Stimulated activated naive CD8-positive, alpha-beta T cell treated with anti-CD3 and anti-CD28 coated beads, Interleukin-15, amount 100 ng/mL, for 72 hours (primary cell): ENCODE measurements around the gene PRDM16.

Experiments
- ATAC-seq: fragments of 150-1000 bp; cut with Tn5 transposase; 2 replicates; pipeline ENCODE4 v1.10.0; 2021; ENCODE audit warnings: mild to moderate bottlenecking, moderate library complexity
- DNase-seq, 2 donors: peaks; one replicate each; pipeline ENCODE4 v3.0.0; 2021 to 2022
- H3K27ac Mint-ChIP-seq, 2 donors: one replicate each; pipeline ENCODE4 v1.8.0; 2022; ENCODE audit warnings: mild to moderate bottlenecking in 2 of 2, mixed read lengths in 2 of 2, moderate library complexity in 2 of 2
- H3K27me3 Mint-ChIP-seq: one replicate; pipeline ENCODE4 v1.8.0; 2022; ENCODE audit warnings: mixed read lengths
- H3K4me1 Mint-ChIP-seq: one replicate; pipeline ENCODE4 v1.8.0; 2022; ENCODE audit warnings: mild to moderate bottlenecking, mixed read lengths
- H3K4me3 Mint-ChIP-seq, 2 donors: one replicate each; pipeline ENCODE4 v1.8.0; 2022; ENCODE audit warnings: mild to moderate bottlenecking in 2 of 2, mixed read lengths in 2 of 2, moderate library complexity in 1 of 2
- H3K9me3 Mint-ChIP-seq, 2 donors: one replicate each; pipeline ENCODE4 v1.8.0; 2022; ENCODE audit warnings: mixed read lengths in 2 of 2

PRDM16 gene

DNA sequence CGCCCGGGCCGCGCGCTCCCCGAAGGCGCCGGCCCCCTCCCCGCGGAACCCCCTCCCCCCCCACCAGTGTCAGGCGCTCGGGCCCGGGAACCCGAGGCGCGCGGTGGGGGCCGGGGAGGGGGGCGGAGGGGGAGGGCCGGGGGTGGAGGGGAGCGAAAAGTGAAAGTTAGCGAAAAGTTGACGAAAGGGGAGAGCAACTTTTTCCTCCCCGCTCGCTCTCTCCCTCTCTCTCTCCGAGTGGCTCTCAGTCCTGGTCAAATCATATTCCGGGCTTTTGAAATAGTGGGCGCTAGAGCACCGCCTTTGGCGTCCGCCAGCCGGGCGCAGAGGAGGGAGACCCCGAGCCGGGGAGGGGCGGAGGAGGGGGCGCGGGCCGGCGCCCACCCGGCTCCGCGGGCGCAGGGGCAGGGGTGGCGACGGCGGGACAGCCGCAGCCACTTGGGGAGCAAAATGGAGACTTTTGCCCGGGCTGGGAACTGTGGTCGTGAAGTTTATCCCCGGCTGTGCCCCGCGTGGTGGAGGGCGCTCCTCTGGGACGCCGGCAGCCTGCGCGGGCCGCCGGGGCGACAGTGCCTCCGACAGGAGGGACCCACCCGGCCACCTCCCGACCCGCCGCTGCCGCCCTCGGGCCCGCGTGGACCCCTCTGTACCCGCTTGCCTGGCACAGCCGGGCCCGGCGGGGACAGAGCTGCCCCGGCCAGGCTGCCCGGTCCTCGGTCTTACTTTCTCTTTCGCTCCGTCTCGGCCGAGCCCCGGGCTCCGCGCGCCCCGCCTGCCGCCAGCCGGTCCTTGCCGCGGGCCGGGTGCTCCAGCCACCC, 697 bp downstream of the PRDM16 start:
- no peaks in the 10 kb centered on the region for H3K9me3 Mint-ChIP-seq

DNA sequence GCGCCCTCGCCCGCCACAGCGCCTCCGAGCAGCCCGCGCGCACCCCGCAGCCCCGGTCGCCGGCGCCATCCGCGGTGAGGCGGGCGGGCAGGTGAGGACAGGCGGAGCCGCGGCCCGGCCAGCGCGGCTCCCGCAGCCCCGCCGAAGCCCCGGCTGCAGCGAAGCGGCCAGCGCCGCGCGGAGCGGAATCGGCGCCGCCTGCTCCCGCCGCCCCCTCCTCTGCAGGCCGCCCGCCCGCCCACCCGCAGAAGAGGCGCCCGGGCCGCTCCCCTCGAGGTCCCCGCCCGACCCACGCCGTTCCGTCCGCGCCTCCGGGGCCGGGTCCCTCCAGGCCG, 1.3 kb downstream of the PRDM16 start:
- peaks cover 82% of the 10 kb centered on the region for H3K27me3 Mint-ChIP-seq
- peak; percentile 24 for ATAC-seq
- no peaks in the 10 kb centered on the region for H3K9me3 Mint-ChIP-seq

More for the DNA sequence above, 697 bp downstream of the PRDM16 start:
- Mint-ChIP-seq H3K27me3 (peaks cover 82% of the 10 kb centered on the region), H3K27ac (peak overlapping the region in 1 of 2 donors; percentile 78), H3K4me1 (peaks cover 7% of the 10 kb centered on the region), H3K4me3 (peak overlapping the region; percentile 73)
- DNase-seq, result peak; percentile 31 to 32
- peak; percentile 53 for ATAC-seq

DNA sequence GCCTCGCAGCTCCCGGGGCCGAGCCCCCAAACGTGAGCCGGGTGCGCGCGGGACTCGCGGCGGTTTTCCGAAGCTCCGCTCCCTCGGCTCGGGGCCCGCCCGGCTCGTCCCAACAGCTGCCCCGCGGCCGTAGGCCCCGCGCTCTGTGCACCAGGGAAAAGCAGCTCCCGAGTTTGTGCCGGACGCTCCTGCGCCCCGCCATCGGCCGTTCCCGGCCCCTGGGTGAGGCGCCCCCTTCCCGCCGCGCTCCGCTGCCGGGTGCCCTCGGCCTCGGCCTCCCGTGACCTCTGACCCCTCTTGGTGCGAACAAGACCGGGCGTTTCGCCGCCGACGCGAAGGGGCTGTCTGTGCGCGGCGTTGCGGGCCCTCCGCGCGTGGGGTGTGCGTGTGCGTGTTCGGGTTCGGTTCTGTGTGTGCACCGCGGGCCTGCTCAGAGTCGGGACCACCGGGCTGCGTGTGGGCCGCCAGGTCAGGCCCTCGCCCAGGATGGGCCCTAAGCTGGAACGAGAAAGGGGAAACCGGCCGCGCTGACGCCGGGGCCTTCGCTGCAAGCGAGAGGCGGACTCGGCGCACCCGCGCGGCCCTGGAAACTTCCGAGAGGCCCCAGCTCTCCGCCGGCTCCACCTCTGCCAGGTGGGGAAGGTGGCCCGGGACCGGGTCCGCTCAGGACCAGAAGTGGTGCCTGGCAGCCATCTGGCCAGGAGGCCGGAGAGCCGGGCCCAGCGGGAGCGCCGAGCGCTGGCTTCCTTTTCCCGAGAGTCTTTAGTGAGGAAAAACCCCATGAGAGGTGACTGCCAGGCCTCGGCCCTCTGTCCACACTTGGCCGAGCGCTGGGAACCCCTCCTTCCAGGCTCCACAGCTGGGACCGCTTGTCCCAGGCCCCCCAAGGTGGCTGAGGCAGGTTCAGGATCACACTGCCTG, 1.9 kb downstream of the PRDM16 start:
- no peak for DNase-seq

More for the DNA sequence above, 1.3 kb downstream of the PRDM16 start:
- peaks cover 7% of the 10 kb centered on the region for H3K4me1 Mint-ChIP-seq
- no peak overlapping the region for H3K4me3 Mint-ChIP-seq
- no peak overlapping the region for H3K27ac Mint-ChIP-seq
- DNase-seq, result no peak

DNA sequence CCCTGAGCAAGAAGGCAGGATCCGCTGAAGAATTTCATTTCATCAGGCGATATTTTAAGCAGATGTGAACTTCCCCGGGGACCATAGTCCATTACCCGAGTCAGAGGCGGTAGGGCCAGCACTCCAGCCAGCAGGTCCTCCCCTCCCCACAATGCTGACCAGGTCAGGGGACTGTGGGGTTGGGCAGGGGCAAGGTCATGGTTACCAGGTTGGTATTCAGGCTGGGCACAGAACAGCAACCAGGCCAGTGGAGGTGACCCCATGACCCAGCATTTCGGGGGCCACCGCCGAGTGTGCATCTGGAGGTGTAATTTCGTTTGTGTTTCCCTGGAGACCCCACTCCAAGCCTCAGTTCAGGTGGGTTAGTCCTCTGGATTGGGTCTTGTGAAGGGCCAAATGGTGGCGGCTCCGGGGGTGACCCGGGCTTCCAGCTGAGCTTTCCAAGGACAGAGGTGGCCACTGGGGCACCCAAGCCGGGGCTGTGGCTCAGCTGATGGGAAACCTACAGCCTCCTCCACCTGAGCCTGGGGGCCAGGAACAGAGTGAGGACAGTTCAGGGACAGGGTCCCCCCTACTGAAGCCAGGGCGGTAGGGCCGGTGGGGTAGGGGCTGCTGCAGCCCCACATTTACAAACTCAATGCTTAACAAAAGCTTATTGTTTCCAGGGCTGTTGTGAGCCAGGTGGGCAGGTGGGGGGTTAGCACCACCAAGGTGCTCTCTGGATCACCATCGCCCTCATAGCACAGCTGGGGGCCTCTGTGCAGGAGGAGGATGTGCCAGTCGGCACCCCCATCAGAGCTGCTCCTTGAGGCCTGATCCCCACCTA, 2.8 kb downstream of the PRDM16 start:
- Mint-ChIP-seq H3K4me1 (peaks cover 7% of the 10 kb centered on the region), H3K27me3 (peaks cover 83% of the 10 kb centered on the region), H3K4me3 (no peak overlapping the region), H3K9me3 (no peaks in the 10 kb centered on the region), H3K27ac (no peak overlapping the region)
- DNase-seq, result no peak
- no peak for ATAC-seq

More for the DNA sequence above, 1.9 kb downstream of the PRDM16 start:
- Mint-ChIP-seq H3K4me1 (peaks cover 7% of the 10 kb centered on the region), H3K27ac (peak overlapping the region in 1 of 2 donors; percentile 67), H3K4me3 (peak overlapping the region in 1 of 2 donors; percentile 64), H3K27me3 (peaks cover 83% of the 10 kb centered on the region), H3K9me3 (no peaks in the 10 kb centered on the region)
- ATAC-seq, result no peak

DNA sequence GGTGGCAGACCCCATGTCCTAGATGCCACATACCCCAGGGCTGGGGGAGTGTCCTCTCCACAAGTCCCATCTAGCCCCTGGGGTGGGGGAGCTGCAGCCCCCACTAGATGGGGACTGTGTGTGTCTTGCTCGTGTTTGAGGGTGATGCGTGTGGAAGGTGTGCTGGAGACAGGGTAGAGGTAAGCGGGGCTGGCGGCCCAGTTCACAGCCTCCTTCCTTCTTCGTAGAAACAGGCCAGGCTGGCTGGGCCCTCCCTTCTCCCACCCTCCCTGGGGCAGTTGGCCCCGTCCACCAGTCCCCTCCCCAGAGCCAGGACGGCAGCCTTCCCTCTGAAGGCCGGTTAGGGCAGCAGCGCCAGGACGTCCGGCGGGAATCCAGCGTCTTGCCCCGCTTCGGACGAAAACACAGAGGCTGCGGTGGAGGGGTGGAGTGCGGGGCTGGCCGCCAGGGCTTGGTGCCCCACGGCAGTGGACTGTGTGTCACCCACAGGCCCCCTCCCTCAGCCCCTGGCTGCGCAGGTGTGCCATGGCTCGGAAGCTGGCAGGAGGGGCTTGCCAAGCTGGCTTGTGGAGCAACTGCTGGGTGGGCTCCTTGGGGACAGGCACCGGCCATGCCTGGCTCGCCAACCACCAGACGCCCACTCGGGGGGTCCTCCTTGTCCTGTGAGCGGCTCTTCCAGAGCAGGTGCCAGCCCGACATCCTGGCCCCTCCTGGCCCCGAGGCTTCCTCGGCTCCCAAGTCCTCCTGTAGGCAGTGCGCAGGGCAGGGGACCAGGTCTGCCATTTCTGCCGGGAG, 3.6 kb downstream of the PRDM16 start:
- H3K27ac Mint-ChIP-seq, result no peak overlapping the region
- DNase-seq (no peak), ATAC-seq (no peak)
- H3K9me3 Mint-ChIP-seq, result no peaks in the 10 kb centered on the region
- peaks cover 83% of the 10 kb centered on the region for H3K27me3 Mint-ChIP-seq
- no peak overlapping the region for H3K4me3 Mint-ChIP-seq
- H3K4me1 Mint-ChIP-seq, result peaks cover 7% of the 10 kb centered on the region

DNA sequence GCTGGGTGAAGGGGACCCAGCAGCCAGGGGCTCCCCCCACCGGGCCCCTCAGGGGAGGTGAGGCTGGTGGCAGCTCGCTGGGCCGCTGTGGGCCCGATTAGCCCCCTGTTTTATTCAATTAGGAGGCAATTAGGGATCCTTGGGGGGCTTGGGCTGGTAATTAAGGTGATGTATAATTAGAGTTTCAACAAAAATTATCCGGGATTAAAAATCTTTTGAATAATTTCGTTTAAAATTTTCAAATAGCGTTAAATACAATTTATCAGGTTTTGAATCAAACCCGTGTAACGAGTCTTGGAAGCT, 4.1 kb downstream of the PRDM16 start:
- H3K9me3 Mint-ChIP-seq, result no peaks in the 10 kb centered on the region
- ATAC-seq (no peak), DNase-seq (no peak)
- H3K4me3 Mint-ChIP-seq, result no peak overlapping the region
- no peak overlapping the region for H3K27ac Mint-ChIP-seq
- peaks cover 79% of the 10 kb centered on the region for H3K27me3 Mint-ChIP-seq
- H3K4me1 Mint-ChIP-seq, result peaks cover 7% of the 10 kb centered on the region

DNA sequence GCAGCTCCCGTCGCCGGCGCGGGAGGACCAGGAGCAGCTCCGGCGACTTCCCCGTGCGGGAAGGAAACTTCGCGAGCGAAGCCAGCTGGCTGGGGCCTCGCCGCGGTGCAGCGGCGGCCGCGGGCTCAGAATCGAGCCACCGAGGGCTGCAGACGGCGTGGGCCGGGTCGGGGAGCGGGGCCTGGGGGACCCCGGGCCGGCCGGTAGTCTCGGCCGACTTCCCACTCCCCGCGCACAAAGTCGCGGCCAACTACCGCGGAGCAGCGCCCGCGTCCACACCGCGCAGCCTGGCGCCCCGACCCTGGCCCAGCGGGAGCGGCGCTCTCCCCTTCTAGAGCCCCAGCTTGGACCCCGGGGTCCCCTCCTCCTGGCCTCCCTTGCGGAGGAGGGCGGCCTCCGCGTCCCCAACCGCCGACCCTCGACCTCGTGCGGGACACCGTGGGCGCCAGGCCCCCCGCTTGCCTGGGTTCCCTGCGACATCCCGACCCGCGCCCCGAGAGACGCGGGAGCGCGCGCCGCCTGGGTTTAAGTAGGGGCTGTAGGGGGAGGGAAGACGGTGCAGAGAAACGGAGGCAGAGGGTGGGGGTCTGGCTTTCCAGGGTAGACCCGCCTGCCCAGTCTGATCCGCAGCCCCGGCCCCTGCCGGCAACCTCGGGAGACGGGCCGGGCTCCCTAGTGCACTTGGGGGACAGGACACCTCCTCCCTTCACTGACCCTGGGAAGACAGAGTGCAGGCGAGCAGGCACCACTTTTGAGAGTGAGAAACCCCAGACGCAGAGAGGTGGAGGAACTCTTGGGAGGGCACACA, 4.7 kb downstream of the PRDM16 start:
- Mint-ChIP-seq H3K9me3 (no peaks in the 10 kb centered on the region), H3K4me1 (peaks cover 7% of the 10 kb centered on the region), H3K4me3 (no peak overlapping the region), H3K27ac (no peak overlapping the region), H3K27me3 (peaks cover 79% of the 10 kb centered on the region)
- ATAC-seq (no peak), DNase-seq (no peak)

DNA sequence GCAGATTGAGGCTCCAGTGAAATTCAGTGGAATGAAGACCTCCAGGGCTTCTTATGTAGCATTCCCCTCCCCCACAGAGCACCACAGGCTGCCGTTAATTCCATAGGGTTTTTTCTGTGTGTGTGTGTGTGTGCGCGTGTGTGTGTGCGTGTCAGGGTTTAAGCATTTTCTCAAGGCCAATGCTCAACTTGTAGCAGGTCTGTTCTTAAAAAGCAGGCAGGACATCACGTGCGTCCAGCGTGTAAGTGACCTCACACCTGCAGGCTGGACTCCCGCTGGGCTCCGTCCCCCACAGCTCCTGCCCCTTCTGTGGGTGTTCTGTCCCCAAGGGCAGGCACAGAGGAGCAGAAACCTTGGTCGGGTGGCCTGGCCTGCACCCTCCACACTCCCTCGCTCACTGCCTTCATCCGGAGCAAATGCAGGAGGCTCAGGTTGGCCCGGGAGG, 5.3 kb downstream of the PRDM16 start:
- Mint-ChIP-seq H3K9me3 (no peaks in the 10 kb centered on the region), H3K27ac (no peak overlapping the region), H3K4me1 (peaks cover 8% of the 10 kb centered on the region), H3K27me3 (peaks cover 79% of the 10 kb centered on the region), H3K4me3 (no peak overlapping the region)
- ATAC-seq (no peak), DNase-seq (no peak)

DNA sequence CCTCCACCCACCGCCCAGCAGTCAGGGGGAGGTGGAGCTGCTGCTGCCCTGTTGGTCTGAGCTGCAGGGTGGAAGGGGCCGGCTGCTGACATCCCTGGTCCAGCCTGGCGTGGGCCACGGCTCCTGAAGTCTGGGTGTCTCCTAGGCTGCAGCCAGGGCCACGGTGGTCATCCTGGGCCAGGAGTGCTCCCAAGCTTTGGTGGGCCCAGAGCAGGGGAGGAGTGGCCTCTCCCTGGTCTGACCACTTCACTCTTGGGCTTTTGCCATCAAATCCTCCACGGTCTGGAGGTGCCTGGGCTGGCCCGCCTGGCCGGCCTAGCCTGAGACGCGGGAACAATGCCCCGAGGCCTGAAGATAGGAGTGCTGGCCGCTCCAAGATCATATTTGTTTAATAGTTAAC, 5.8 kb downstream of the PRDM16 start:
- peaks cover 8% of the 10 kb centered on the region for H3K4me1 Mint-ChIP-seq
- peaks cover 83% of the 10 kb centered on the region for H3K27me3 Mint-ChIP-seq
- ATAC-seq (no peak), DNase-seq (no peak)
- no peak overlapping the region for H3K4me3 Mint-ChIP-seq
- no peak overlapping the region for H3K27ac Mint-ChIP-seq
- no peaks in the 10 kb centered on the region for H3K9me3 Mint-ChIP-seq

DNA sequence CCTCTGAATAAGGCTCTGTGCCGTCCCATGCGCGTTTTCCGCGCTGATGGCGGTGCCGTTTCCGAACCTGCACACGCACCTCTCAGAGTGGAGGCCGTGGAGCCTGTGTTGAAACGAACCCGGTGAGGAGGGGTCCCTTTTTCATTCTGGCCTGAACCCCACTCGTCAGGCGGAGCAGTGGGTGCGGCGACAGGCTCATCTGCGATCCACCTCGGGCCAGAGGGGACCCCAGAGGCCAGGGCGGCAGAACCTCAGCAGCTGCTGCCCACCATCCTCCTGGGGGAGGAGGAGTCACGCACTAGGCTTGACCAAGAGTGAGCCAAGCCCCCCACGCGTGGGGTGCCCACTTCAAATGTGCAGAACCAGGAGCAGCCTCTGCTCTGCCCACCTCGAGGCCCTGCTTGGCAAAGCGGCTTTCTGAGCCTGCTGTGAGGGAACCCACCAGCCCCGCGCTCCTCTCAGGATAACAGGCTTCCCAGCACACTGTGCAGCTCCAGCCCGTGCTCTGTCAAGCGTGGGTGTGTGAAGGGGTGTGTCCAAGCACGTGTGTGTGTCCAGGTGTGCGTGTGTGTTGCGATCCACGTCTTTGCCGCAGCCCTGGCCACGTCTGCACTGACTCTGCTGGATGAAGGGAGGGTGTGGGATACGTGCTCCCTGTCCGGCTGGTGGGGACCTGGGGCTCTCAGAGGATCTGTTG, 6.8 kb downstream of the PRDM16 start:
- Mint-ChIP-seq H3K4me3 (no peak overlapping the region), H3K9me3 (no peaks in the 10 kb centered on the region), H3K27ac (no peak overlapping the region), H3K4me1 (peaks cover 8% of the 10 kb centered on the region), H3K27me3 (peaks cover 81% of the 10 kb centered on the region)
- DNase-seq (no peak), ATAC-seq (no peak)

DNA sequence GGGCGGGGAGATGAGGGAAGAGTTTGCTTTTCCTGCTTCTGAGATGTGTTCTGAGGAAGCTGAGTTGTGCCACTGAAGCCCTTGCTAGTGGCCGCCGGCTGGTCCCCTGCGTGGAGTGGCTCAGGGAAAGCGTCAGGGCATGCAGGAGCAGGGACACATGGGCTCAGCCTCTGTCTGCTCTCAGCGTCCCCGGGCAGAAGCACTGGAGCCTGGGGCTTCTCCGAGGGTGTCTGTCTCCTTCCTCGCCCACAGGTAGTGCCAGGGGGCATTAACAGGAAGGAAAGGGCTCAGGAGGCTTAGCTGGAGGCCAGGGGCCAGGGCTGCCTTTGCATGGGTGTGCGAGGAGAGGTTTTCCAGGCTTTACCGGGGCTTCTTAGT, 7.3 kb downstream of the PRDM16 start:
- DNase-seq (no peak), ATAC-seq (no peak)
- Mint-ChIP-seq H3K4me1 (peaks cover 8% of the 10 kb centered on the region), H3K9me3 (no peaks in the 10 kb centered on the region), H3K27me3 (peaks cover 75% of the 10 kb centered on the region), H3K4me3 (no peak overlapping the region), H3K27ac (no peak overlapping the region)

DNA sequence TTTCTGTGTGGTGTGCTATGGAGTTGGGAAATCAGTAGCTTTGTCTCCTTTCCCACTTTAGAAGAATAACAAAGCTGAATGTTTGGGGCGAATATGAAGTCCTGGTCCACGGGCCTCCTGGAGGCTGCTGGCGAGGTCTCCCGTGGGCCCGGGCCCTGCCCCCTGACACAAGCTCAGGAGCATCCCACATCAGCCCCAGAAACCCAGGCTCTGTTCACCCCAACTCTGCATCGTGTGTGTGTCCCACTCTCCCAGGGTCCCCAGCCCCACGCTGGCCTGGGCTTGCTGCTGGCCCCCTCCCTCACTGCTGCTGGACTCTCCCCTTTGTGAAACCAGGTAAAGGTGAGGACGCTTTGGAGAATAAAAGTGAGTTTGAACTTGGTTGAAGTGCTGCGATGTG, 8.1 kb downstream of the PRDM16 start:
- ATAC-seq, result no peak
- Mint-ChIP-seq H3K27me3 (peaks cover 68% of the 10 kb centered on the region), H3K27ac (peak overlapping the region in 1 of 2 donors; percentile 75), H3K9me3 (no peaks in the 10 kb centered on the region), H3K4me1 (peaks cover 8% of the 10 kb centered on the region), H3K4me3 (no peak overlapping the region)
- DNase-seq, result no peak

DNA sequence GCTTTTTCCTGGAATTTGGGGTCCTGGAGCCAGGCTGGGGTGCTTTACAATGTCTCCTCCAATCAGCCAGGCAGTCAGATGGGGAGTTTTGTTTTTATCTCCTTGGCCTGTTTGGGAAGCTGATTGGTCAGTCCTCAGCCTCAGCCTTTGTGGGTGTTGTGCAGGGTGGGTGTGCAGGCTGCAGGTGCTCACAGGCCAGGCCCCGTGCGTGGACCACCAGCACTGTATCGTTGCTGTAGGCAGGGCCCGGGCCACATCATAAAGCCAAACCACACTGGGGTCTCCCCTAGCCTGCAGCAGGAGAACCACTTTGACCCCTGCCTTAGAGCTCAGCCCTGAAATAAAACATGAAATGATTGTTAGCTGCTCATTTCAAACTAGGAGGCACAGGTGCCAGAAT, 8.6 kb downstream of the PRDM16 start:
- H3K27me3 Mint-ChIP-seq, result peaks cover 63% of the 10 kb centered on the region
- ATAC-seq (no peak), DNase-seq (no peak)
- H3K27ac Mint-ChIP-seq, result no peak overlapping the region
- no peak overlapping the region for H3K4me3 Mint-ChIP-seq
- no peaks in the 10 kb centered on the region for H3K9me3 Mint-ChIP-seq
- peaks cover 8% of the 10 kb centered on the region for H3K4me1 Mint-ChIP-seq

DNA sequence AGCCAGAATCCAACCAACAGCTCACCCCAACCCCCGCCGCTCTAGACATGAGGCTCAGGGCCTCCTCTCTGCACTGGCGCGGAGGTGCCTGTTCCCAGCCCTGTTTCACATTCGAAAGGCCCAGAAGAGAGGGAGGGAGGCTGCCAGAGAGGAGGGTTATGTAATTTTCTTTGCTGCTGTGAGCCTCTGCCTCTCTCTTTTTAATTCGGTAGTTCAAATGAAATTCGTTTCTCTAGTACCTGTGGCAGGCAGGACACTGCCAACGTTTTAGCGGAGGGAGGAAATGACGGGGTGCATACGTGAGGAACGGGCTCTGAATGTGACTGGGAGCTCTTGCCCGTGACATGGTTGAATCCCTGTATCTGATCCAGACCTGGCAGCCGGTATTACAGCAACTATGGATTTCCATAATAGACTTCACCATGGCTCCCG, 9.4 kb downstream of the PRDM16 start:
- ATAC-seq (peak; percentile 13), DNase-seq (no peak)
- no peaks in the 10 kb centered on the region for H3K9me3 Mint-ChIP-seq
- no peak overlapping the region for H3K4me3 Mint-ChIP-seq
- H3K27me3 Mint-ChIP-seq, result peaks cover 56% of the 10 kb centered on the region
- H3K27ac Mint-ChIP-seq, result no peak overlapping the region
- peaks cover 8% of the 10 kb centered on the region for H3K4me1 Mint-ChIP-seq
